ENCODE results near the gene THADA.
"Not testable (repeated sequence)": the region's sequence is repeated elsewhere in the genome, so short reads cannot be mapped to it uniquely, and the experiment has no call there.

Gene THADA

GRCh38 chr2:43540021-43540779, 55.6 kb downstream of the THADA start:
- Histone ChIP-seq H3K9me3 (ENCODE audit: control insufficient read depth, insufficient read depth, low read depth, low read length) (no peaks in the 10 kb centered on the region), H3K27me3 (ENCODE audit: control insufficient read depth, insufficient read depth, low read length) (no peaks in the 10 kb centered on the region), H3K9ac (ENCODE audit: low read length) (no peak overlapping the region), H3K27ac (ENCODE audit: low read depth, low read length) (no peak overlapping the region), H3K36me3 (ENCODE audit: control insufficient read depth, insufficient read depth, low read length) (peaks cover 2% of the 10 kb centered on the region; the same call in 1 of the 2 replicates), H3K4me3 (ENCODE audit: low read depth, low read length) (no peak overlapping the region), H3K4me1 (ENCODE audit: control insufficient read depth, insufficient read depth, low read length) (no peaks in the 10 kb centered on the region)

GRCh38 chr2:43539436-43539835, 56.4 kb downstream of the THADA start:
- Histone ChIP-seq H3K27ac (ENCODE audit: low read depth, low read length) (no peak overlapping the region), H3K36me3 (ENCODE audit: control insufficient read depth, insufficient read depth, low read length) (peaks cover 7% of the 10 kb centered on the region), H3K9ac (ENCODE audit: low read length) (no peak overlapping the region)

GRCh38 chr2:43538034-43538670, 57.7 kb downstream of the THADA start:
- Histone ChIP-seq H3K36me3 (ENCODE audit: control insufficient read depth, insufficient read depth, low read length) (peaks cover 8% of the 10 kb centered on the region), H3K27me3 (ENCODE audit: control insufficient read depth, insufficient read depth, low read length) (no peaks in the 10 kb centered on the region), H3K4me3 (ENCODE audit: low read depth, low read length) (no peak overlapping the region), H3K9ac (ENCODE audit: low read length) (no peak overlapping the region), H3K9me3 (ENCODE audit: control insufficient read depth, insufficient read depth, low read depth, low read length) (no peaks in the 10 kb centered on the region), H3K4me1 (ENCODE audit: control insufficient read depth, insufficient read depth, low read length) (no peaks in the 10 kb centered on the region), H3K27ac (ENCODE audit: low read depth, low read length) (no peak overlapping the region)

More at GRCh38 chr2:43539436-43539835, 56.4 kb downstream of the THADA start:
- no peaks in the 10 kb centered on the region for H3K27me3 ChIP-seq (ENCODE audit: control insufficient read depth, insufficient read depth, low read length)
- H3K9me3 ChIP-seq (ENCODE audit: control insufficient read depth, insufficient read depth, low read depth, low read length): no peaks in the 10 kb centered on the region
- H3K4me1 ChIP-seq (ENCODE audit: control insufficient read depth, insufficient read depth, low read length): no peaks in the 10 kb centered on the region
- no peak overlapping the region for H3K4me3 ChIP-seq (ENCODE audit: low read depth, low read length)

GRCh38 chr2:43537137-43537536, 58.7 kb downstream of the THADA start:
- Histone ChIP-seq H3K27me3 (ENCODE audit: control insufficient read depth, insufficient read depth, low read length) (no peaks in the 10 kb centered on the region), H3K27ac (ENCODE audit: low read depth, low read length) (no peak overlapping the region), H3K9me3 (ENCODE audit: control insufficient read depth, insufficient read depth, low read depth, low read length) (no peaks in the 10 kb centered on the region), H3K4me1 (ENCODE audit: control insufficient read depth, insufficient read depth, low read length) (no peaks in the 10 kb centered on the region), H3K36me3 (ENCODE audit: control insufficient read depth, insufficient read depth, low read length) (peaks cover 8% of the 10 kb centered on the region), H3K9ac (ENCODE audit: low read length) (no peak overlapping the region), H3K4me3 (ENCODE audit: low read depth, low read length) (no peak overlapping the region)

GRCh38 chr2:43534569-43534968, 61.3 kb downstream of the THADA start:
- H3K4me1 ChIP-seq (ENCODE audit: control insufficient read depth, insufficient read depth, low read length): peaks cover 3% of the 10 kb centered on the region; the same call in 1 of the 2 replicates
- H3K27ac ChIP-seq (ENCODE audit: low read depth, low read length): no peak overlapping the region
- peaks cover 6% of the 10 kb centered on the region; the same call in 1 of the 2 replicates for H3K36me3 ChIP-seq (ENCODE audit: control insufficient read depth, insufficient read depth, low read length)
- H3K9me3 ChIP-seq (ENCODE audit: control insufficient read depth, insufficient read depth, low read depth, low read length): no peaks in the 10 kb centered on the region
- no peak overlapping the region for H3K4me3 ChIP-seq (ENCODE audit: low read depth, low read length)
- no peaks in the 10 kb centered on the region for H3K27me3 ChIP-seq (ENCODE audit: control insufficient read depth, insufficient read depth, low read length)
- no peak overlapping the region for H3K9ac ChIP-seq (ENCODE audit: low read length)

- not testable (repeated sequence) for H3K4me3 ChIP-seq (ENCODE audit: low read depth, low read length); H3K36me3 ChIP-seq (ENCODE audit: control insufficient read depth, insufficient read depth, low read length); H3K27ac ChIP-seq (ENCODE audit: low read depth, low read length); H3K4me1 ChIP-seq (ENCODE audit: control insufficient read depth, insufficient read depth, low read length); H3K9ac ChIP-seq (ENCODE audit: low read length); H3K9me3 ChIP-seq (ENCODE audit: control insufficient read depth, insufficient read depth, low read depth, low read length); H3K27me3 ChIP-seq (ENCODE audit: control insufficient read depth, insufficient read depth, low read length)
These were observed 63.3 kb downstream of the THADA start for GRCh38 chr2:43532572-43532971.

- Histone ChIP-seq H3K4me1 (ENCODE audit: control insufficient read depth, insufficient read depth, low read length) (peaks cover 3% of the 10 kb centered on the region; the same call in 1 of the 2 replicates), H3K27ac (ENCODE audit: low read depth, low read length) (no peak overlapping the region), H3K9ac (ENCODE audit: low read length) (no peak overlapping the region), H3K9me3 (ENCODE audit: control insufficient read depth, insufficient read depth, low read depth, low read length) (no peaks in the 10 kb centered on the region), H3K4me3 (ENCODE audit: low read depth, low read length) (no peak overlapping the region), H3K36me3 (ENCODE audit: control insufficient read depth, insufficient read depth, low read length) (peaks cover 6% of the 10 kb centered on the region; the same call in 1 of the 2 replicates), H3K27me3 (ENCODE audit: control insufficient read depth, insufficient read depth, low read length) (no peaks in the 10 kb centered on the region)
These were observed 64.6 kb downstream of the THADA start for GRCh38 chr2:43531251-43531650.

- no peaks in the 10 kb centered on the region for H3K9me3 ChIP-seq (ENCODE audit: control insufficient read depth, insufficient read depth, low read depth, low read length)
- H3K4me3 ChIP-seq (ENCODE audit: low read depth, low read length): no peak overlapping the region
- H3K4me1 ChIP-seq (ENCODE audit: control insufficient read depth, insufficient read depth, low read length): peaks cover 3% of the 10 kb centered on the region; the same call in 1 of the 2 replicates
- no peaks in the 10 kb centered on the region for H3K27me3 ChIP-seq (ENCODE audit: control insufficient read depth, insufficient read depth, low read length)
- H3K9ac ChIP-seq (ENCODE audit: low read length): no peak overlapping the region
- no peak overlapping the region for H3K27ac ChIP-seq (ENCODE audit: low read depth, low read length)
- H3K36me3 ChIP-seq (ENCODE audit: control insufficient read depth, insufficient read depth, low read length): peaks cover 3% of the 10 kb centered on the region; the same call in 1 of the 2 replicates
These were observed 68.8 kb downstream of the THADA start for GRCh38 chr2:43526994-43527393.

GRCh38 chr2:43525506-43525905, 70.3 kb downstream of the THADA start:
- Histone ChIP-seq H3K27me3 (ENCODE audit: control insufficient read depth, insufficient read depth, low read length) (no peaks in the 10 kb centered on the region), H3K4me1 (ENCODE audit: control insufficient read depth, insufficient read depth, low read length) (no peaks in the 10 kb centered on the region), H3K9ac (ENCODE audit: low read length) (no peak overlapping the region), H3K27ac (ENCODE audit: low read depth, low read length) (no peak overlapping the region), H3K9me3 (ENCODE audit: control insufficient read depth, insufficient read depth, low read depth, low read length) (no peaks in the 10 kb centered on the region), H3K4me3 (ENCODE audit: low read depth, low read length) (no peak overlapping the region), H3K36me3 (ENCODE audit: control insufficient read depth, insufficient read depth, low read length) (peaks cover 3% of the 10 kb centered on the region; the same call in 1 of the 2 replicates)

GRCh38 chr2:43524177-43524965, 71.5 kb downstream of the THADA start:
- Histone ChIP-seq H3K4me3 (ENCODE audit: low read depth, low read length) (no peak overlapping the region), H3K4me1 (ENCODE audit: control insufficient read depth, insufficient read depth, low read length) (no peaks in the 10 kb centered on the region), H3K27ac (ENCODE audit: low read depth, low read length) (no peak overlapping the region), H3K36me3 (ENCODE audit: control insufficient read depth, insufficient read depth, low read length) (peaks cover 3% of the 10 kb centered on the region; the same call in 1 of the 2 replicates), H3K9ac (ENCODE audit: low read length) (no peak overlapping the region), H3K27me3 (ENCODE audit: control insufficient read depth, insufficient read depth, low read length) (no peaks in the 10 kb centered on the region), H3K9me3 (ENCODE audit: control insufficient read depth, insufficient read depth, low read depth, low read length) (no peaks in the 10 kb centered on the region)
